ENCODE results near the gene CD209.

DNA sequence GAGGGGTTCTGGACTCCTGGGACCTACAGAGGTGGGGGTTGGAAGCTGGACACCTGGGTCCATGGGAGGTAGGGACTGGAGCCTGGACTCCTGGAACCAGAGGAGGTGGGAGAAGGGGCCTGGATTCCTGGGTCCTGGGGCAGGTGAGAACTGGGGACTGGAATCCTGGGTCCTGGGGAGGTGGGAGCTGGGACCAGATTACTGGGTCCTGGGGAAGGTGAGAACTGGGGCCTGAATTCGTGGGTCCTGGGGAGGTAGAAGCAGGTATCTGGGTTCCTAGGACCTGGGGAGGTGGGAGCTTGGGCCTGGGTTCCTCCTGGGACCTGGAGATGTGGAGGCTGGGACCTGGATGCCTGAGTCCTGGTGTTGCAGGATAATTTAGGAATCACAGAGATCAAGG, 16.4 kb upstream of the CD209 start:
- TF ChIP-seq EZH2 (IDR thresholded peaks at IDR 0.05; ENCODE audit: borderline replicate concordance, low read length), result no peak
- TF ChIP-seq, protein P1, sequence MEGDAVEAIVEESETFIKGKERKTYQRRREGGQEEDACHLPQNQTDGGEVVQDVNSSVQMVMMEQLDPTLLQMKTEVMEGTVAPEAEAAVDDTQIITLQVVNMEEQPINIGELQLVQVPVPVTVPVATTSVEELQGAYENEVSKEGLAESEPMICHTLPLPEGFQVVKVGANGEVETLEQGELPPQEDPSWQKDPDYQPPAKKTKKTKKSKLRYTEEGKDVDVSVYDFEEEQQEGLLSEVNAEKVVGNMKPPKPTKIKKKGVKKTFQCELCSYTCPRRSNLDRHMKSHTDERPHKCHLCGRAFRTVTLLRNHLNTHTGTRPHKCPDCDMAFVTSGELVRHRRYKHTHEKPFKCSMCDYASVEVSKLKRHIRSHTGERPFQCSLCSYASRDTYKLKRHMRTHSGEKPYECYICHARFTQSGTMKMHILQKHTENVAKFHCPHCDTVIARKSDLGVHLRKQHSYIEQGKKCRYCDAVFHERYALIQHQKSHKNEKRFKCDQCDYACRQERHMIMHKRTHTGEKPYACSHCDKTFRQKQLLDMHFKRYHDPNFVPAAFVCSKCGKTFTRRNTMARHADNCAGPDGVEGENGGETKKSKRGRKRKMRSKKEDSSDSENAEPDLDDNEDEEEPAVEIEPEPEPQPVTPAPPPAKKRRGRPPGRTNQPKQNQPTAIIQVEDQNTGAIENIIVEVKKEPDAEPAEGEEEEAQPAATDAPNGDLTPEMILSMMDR (conservative IDR thresholded peaks at IDR 0.05 in 1 of 2, IDR thresholded peaks at IDR 0.05 in 1 of 2; ENCODE audit: extremely low read depth in 1 of 2, insufficient read depth in 1 of 2, low read depth in 1 of 2, low read length in 2 of 2), result no peak

Measured in mammary epithelial cell (primary cell).